HG03060 (cell line): ENCODE results near the gene GIGYF1.
"Not testable (repeated sequence)": the region's sequence is repeated elsewhere in the genome, so short reads cannot be mapped to it uniquely, and the experiment has no call there.

Experiments
- ATAC-seq: cut with Tn5 transposase; IDR thresholded peaks from one replicate; pipeline ENCODE4 v1.9.1; 2021; ENCODE audit warnings: low read depth, moderate number of reproducible peaks; ENCODE audit not compliant: unreplicated experiment

Gene GIGYF1

DNA sequence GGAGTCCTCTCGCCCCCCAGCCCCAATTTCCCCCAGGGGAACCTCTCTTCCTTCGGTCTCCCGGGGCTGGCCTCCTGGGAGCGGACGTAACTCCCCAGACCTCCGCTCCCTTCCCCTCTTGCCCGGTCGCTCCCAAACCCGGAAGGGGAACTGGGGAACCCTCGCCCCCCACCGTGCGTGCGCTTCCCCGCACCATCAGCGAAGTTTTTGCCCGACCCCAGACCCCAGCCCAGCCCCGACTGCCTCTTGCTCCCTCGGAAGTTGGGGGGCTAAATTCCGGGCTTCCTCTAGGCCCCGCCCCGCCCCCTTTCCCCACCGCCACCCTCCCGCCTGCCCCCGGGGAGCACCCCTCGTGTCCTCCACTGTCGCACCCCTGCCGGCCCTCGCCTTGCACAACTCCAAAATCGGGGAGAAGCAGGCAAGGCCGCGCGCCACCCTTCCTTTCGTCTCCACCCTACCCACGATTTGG, 20.1 kb downstream of the GIGYF1 start:
- ATAC-seq = no peak

DNA sequence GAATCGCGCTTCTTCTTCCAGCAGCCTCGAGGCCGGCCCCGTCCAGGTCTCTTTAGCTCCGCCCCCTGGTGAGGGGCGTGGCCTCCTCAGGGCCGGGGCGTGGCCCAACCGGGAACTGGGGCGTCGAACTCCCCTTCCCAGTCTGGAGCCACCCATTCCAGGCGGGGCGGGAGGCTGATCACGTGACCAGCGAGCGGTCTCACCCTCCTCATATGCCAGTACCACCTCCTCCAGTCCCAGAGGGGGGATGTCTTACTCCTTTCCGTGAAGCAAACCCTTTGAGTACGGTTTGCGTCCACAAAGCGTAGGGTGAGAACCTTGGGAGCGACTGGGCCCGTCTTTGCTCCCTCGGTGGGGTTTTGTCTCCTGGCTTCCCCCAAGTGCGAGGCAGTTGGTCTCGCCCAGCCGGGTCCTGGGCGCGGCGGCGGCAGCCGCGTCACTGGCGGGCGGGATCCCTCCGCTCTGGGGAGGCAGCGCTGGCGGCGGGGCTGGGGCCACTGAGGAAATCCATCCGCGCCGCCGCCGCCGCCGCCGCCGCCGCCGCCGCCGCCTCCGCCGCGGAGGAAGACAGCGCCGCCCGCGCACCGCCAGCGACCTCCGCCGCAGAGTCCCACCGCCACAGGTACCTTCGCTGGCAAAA, 20.6 kb downstream of the GIGYF1 start, which contains the start of gene GNB2:
GNB2 (plus strand) TSS at position 439 of the 640 bp plus-strand sequence. CDS start 2,526 bp downstream, outside the sequence.
- peak; percentile 59 for ATAC-seq

GRCh38 chr7:100671353-100672327, 22.4 kb downstream of the GIGYF1 start:
- ATAC-seq = no peak

- ATAC-seq = no peak
These were observed 24.0 kb downstream of the GIGYF1 start for GRCh38 chr7:100670074-100670473.

- ATAC-seq = not testable (repeated sequence)
These were observed 24.9 kb downstream of the GIGYF1 start for GRCh38 chr7:100669106-100669505.

GRCh38 chr7:100668069-100668449, 26.0 kb downstream of the GIGYF1 start:
- no peak for ATAC-seq

DNA sequence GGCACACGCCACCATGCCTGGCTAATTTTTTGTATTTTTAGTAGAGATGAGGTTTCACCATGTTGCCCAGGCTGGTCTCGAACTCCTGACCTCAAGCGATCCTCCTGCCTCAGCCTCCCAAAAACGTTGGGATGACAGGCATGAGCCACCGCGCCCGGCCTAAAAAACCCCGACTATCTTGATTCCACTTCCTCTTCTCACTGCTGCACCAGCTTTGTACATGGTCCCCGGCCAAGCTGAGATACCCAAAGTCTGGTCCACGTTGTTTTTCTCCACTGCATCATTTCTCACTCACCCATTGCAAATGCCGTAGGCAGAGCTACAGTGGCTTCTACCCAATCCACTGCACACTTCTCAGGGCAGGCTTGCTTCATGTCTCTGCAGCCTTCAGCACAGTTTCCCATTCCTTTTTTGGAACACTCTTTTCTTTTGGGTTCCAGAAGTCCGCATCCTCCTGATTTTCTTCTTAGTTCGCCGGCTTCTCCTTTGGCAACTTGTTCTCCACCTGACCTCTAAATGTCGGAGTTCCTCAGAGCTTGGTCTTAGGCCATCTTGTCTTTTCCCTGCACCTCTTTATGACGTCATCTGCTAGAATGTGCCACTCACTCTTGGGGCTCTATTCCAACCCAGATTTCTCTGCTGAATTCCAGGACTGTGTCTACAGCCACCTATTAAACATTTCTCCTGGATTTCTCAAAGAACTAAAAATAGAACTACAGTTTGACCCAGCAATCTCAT, 26.6 kb downstream of the GIGYF1 start:
- ATAC-seq = no peak

GRCh38 chr7:100665168-100665726, 28.8 kb downstream of the GIGYF1 start:
- no peak for ATAC-seq

- not testable (repeated sequence) for ATAC-seq
These were observed 31.8 kb downstream of the GIGYF1 start for GRCh38 chr7:100662194-100662776.

- ATAC-seq = no peak
These were observed 38.0 kb downstream of the GIGYF1 start, which contains the start of gene ACTL6B for GRCh38 chr7:100655908-100656674. Gene ACTL6B, minus strand, starts transcription at chr7:100656448. Its CDS starts 94 bp downstream, at chr7:100656354.

GRCh38 chr7:100654908-100655831, 38.9 kb downstream of the GIGYF1 start:
- no peak for ATAC-seq

- no peak for ATAC-seq
These were observed 44.1 kb downstream of the GIGYF1 start for GRCh38 chr7:100649826-100650565.

GRCh38 chr7:100642534-100642907, 51.5 kb downstream of the GIGYF1 start:
- ATAC-seq = no peak

DNA sequence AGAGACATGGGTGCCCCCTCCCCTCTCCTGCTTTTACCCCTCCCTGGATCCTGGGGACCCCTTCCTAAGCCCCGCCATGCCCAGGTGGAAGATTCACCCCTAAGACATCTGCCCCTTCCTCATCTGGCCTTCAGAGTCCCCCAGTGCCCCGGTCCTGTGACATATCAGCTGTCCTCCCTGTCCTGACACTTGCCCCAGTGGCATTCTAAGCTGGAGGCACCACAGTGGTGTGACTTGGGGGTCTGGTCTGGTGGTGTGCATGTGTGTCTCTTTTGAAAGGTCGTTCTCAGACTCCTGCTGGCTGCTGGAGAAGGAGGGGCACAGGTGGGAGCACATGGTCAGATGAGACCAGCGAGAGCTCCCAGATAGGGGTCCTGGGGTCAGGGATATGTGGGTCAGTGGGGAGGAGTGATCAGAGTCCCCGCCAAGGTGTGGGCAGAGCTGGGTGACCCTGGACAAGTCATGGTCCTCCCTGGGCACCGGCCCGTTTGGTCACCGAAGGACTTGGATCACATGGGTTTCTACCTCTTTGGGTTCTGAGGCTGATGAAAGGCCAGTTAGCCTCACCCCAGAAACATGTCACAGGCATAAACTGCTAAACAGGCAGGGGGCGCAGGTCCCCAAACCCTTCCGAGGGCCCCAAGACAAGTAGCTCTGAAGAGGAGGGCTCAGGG, 52.1 kb downstream of the GIGYF1 start:
- ATAC-seq = no peak

- ATAC-seq = no peak
These were observed 52.6 kb downstream of the GIGYF1 start, which contains the start of gene TFR2 for GRCh38 chr7:100641463-100641859. Gene TFR2, minus strand, starts transcription at chr7:100641552. Its CDS starts 43 bp downstream, at chr7:100641509.

DNA sequence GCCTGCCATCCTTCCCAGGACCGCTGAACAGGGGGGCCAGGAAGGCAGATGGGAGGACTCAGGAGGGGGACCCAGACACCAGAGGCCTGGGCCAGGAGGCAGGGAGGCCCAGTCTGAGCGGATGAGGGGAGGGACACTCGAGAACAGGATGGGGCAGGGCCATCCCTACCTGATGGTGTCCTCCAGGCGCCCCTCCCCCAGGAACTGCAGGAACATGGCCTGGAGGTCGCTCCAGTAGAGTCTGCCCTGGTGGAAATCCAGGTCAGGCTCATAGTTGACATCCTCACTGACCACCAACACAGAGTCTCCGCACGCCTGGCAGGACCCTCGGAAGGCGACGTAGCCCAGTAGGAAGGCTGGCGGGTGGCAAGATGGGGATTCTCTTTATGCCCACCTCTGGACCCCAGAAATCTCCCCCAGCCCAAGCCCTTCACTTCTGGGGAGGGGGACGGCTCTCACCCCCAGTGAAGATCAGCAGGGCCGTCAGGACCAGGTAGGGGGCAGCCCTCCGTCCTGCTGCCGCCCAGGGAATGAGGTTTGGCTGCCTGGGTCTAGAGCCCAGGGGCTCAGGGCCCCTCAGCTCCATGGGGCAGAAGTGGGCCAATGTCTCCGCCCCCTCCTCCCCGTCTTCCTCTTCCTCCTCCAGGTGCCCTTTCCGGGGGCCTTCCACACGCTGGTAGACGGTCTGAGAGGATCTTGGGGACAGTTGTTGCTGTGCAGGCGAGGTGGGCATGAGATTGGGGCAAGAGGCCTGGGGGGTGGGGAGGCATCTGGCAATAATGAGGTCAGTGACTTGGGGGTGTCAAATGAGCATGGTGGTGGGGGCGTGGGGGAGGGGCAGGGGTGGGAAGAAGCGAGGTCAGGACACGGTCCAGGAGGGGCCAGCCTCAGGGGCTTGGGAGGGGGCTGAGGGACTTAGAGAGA, 53.3 kb downstream of the GIGYF1 start:
- no peak for ATAC-seq
